HG03342 (cell line): ENCODE data around the gene FBXL15.

ENCODE experiments used
- ATAC-seq: cut with Tn5 transposase; IDR thresholded peaks from one replicate; pipeline ENCODE4 v1.9.1; 2021; ENCODE audit warnings: mild to moderate bottlenecking, moderate library complexity; ENCODE audit not compliant: unreplicated experiment

FBXL15 gene, protein sequence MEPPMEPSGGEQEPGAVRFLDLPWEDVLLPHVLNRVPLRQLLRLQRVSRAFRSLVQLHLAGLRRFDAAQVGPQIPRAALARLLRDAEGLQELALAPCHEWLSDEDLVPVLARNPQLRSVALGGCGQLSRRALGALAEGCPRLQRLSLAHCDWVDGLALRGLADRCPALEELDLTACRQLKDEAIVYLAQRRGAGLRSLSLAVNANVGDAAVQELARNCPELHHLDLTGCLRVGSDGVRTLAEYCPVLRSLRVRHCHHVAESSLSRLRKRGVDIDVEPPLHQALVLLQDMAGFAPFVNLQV

GRCh38 chr10:102420714-102421506, at the start of gene FBXL15:
FBXL15 (plus strand) TSS chr10:102420836; CDS start chr10:102421130, 294 bp downstream.
- ATAC-seq: peak; percentile 62

DNA sequence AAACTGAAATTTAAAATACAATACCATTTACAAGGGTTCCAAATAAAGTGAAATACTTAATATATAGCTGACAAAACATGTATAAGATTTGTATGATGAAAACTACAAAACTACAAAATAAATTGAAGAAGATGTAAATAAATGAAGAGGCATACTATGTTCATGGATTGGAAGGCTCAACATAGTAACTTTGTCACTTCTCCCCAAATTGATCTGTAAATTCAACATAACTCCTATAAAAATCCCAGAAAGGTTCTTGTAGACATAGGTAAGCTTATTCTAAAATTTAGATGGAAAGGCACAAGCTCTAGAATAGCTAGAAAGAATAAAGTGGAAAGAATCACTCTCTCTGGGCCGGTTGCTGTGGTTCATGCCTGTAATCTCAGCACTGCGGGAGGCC, 49.3 kb upstream of the FBXL15 start:
- no peak for ATAC-seq

DNA sequence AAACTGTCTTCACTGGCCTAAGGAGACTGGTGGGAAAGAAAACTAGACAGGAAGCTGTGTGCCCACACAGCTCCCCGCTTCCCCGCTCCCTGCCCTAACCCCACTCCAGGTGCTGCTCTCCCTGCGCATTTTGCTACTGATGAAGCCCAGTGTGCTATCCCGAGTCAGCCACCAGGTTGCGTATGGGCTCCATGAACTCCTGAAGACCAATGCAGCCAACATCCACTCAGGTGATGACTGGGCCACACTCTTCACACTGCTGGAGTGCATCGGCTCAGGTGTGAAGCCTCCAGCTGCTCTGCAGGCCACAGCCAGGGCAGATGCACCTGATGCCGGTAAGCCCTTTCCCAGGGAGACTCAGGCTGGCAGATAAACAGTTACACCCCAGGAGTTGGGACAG, 45.4 kb upstream of the FBXL15 start:
- ATAC-seq: no peak

DNA sequence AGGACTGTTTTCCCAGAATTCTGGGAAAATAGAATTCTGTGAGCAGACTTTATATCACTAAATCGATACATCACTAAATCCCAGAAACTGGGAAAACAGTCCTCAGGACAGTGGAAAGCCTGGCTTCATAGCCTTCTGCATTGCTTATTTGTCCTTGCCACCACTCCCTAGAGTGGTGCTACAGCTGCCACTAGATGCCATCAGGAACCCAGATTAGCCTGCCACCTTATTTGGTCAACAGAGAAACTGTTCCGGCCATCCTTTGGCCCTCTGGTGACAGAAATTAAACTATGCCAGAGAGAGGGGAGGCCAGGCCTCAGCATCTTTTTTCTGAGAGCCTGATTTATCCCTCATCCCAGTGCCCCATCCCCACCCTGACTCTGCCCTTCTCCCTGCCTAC, 44.8 kb upstream of the FBXL15 start:
- ATAC-seq: no peak

DNA sequence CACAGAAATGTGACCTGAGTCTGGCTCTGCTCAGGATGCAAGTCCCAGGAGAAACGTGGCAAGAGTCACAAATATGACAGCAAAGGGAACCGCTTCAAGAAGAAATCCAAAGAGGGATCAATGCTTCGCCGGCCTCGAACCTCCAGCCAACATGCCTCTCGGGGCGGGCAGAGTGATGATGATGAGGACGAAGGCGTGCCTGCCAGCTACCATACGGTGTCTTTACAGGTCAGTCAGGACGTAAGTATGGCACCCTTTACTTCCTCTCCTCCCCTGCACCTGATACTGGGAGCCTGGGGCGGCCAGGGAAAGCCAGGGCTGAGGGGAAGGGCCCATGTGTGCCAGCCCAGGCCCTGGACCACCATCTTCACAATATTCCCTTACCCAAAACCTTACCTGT, 43.7 kb upstream of the FBXL15 start:
- no peak for ATAC-seq

- ATAC-seq: no peak
Measured at GRCh38 chr10:102379383-102379782, 41.3 kb upstream of the FBXL15 start.

GRCh38 chr10:102381983-102382382, 38.7 kb upstream of the FBXL15 start:
- ATAC-seq: no peak

DNA sequence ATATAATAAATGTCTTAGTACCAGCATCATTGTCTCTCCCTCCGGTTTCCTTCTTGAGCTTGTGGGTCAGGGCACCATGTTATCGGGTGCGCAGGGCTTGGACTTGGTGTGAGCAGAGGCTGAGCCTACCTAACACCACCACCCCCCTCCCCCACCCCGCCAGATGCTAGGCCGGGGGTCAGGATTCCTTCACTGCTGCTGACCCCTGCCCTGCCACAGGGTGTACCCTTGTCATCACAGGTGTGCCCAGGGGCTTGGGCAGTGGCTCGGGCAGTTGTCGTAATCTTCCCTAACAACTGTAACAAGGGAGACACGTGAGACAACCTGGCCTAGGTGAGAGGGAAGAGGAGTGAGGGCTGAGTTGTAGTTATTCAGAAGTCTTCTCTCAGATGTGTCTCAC, 37.8 kb upstream of the FBXL15 start:
- ATAC-seq: no peak

- ATAC-seq: no peak
Measured at GRCh38 chr10:102384053-102384452, 36.6 kb upstream of the FBXL15 start.

GRCh38 chr10:102384606-102385429, 35.8 kb upstream of the FBXL15 start:
- no peak for ATAC-seq

DNA sequence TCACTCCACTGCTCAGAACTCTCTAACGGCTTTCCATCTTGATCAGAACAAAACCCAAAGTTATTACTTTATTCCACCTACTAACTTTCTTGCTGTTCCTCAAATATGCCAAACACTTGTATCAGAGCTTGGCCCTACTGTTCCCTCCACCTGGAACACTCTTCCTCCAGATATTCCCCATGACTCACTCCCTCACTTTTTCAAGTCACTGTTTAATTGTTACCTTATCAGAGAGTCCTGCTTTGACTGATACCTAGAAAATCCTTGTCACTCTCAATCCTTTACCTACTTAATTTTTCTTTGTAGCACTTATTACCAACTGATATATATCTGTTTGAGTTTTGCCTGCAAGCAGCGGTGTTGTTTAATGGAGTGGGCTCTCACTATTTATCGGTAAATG, 30.7 kb upstream of the FBXL15 start:
- ATAC-seq: no peak

DNA sequence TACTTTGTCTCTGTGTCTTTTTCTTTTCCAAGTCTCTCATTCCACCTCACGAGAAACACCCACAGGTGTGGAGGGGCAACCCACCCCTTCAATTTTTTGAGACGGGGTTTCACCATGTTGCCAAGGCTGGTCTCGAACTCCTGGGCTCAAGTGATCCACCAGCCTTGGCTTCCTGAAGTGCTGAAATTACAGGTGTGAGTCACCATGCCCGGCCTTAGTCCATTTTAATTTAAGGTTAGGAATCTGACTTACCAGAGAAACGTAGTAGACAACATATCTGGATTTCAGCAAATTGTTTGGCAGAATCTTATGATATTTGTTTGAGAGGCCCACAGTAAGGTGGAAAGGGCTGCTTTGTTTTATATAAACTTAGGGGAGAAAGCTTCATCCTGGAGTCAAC, 28.3 kb upstream of the FBXL15 start:
- ATAC-seq: no peak

DNA sequence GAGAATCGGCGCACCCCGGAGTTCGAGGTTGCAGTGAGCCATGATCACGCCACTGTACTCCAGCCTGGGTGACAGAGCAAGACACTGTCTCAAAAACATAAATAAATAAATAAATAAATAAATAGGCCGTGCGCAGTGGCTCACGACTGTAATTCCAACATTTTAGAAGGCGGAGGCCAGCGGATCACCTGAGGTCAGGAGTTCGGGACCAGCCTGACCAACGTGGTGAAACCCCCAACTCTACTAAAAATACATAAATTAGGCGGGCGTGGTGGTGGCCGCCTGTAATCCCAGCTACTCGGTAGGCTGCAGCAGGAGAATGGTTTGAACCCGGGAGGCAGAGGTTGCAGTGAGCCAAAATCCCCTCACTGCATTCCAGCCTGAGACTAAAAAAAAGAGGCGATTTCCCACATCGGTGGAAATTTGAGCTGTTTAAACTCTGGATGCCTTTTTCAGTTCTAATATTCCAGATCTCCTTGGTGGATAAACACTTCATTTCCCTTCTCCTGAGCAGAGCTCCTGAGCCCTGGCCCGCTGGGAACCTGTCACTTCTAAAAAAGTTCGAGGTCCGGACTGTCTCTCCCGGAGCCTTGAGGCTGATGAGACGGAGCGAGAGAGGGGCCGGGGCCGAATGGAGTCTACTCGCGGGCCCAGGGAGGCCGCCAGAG, 27.1 kb upstream of the FBXL15 start:
- no peak for ATAC-seq

DNA sequence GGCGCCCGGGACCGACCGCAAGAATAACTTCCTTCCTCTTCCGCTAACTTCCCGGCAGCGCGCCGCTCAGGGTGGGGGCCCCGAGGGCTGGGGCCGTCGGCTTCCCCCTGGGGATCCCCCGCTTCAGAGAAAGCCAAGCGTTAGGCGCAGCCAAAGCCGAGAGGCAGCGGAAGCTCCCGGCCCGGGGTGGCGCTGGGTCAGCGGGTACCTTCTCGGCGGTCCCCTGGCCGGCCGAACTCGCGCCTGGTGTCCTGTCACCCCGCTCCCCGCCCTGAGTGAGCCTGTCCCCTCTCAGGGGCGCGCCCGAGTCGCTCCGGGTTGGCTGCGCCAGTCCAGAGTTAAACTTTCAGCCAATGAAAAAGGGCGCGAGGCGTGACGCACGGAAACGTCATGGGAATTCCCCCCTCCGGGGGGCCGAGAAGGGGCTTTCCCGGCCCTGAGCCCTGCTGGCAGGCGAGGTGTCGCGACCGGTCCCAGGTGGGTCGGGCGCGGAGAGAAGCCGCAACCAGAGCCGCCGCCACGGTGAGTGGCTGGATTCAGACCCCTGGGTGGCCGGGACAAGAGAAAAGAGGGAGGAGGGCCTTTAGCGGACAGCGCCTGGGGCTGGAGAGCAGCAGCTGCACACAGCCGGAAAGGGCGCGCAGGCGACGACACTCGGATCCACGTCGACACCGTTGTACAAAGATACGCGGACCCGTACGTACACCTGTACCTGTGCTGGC, 26.4 kb upstream of the FBXL15 start:
- ATAC-seq: peak; percentile 77

DNA sequence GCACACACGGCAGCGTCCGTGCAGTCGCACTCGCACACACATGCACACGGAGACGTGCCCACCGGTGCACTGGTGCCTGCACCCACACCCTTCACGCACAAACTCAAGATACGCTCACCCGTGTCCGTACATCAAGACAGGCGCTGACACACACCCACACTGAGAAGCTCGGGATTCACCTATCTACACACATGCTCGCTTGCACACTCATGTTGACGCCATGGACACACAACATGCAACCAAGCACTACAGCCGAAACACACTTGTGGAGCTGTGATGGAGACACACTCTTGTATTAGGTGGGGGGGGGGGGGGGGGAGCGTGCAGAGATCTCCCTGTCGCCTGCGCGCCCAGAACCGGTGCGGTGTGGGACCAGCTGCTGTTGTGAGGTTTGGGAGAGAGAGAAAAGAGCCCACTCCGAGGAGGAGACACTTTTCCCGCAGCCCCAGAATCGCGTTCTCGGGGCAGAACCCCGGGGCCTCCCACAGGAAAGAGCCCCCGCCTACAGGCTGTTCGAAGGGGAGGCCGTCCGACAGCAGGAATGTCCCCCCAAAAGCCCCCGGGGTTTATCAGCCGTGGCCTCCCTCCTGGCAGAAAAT, 25.7 kb upstream of the FBXL15 start:
- ATAC-seq: peak; percentile 2

- ATAC-seq: peak; percentile 31
Measured at GRCh38 chr10:102395400-102396316, 25.0 kb upstream of the FBXL15 start, which contains the start of gene NFKB2. NFKB2 (plus strand) TSS chr10:102395705; CDS start chr10:102395960, 255 bp downstream.

- no peak for ATAC-seq
Measured at GRCh38 chr10:102396317-102396650, 24.4 kb upstream of the FBXL15 start.

GRCh38 chr10:102396730-102397151, 23.9 kb upstream of the FBXL15 start:
- no peak for ATAC-seq
